NCI-H345 (cell line): Measurements from ENCODE around the gene C3orf20.
A peak's percentile ranks its signal among the peaks of the same experiment; 100 is the strongest.

ENCODE experiments used
- DNase-seq: peaks from one replicate; lab custom pipeline; 2025; lab: John Stamatoyannopoulos, UW

Gene C3orf20

GRCh38 chr3:14775011-14775410 is 100.1 kb downstream of the C3orf20 start:
- no peak for DNase-seq

GRCh38 chr3:14775563-14775962 is 100.6 kb downstream of the C3orf20 start:
- DNase-seq = no peak

DNA sequence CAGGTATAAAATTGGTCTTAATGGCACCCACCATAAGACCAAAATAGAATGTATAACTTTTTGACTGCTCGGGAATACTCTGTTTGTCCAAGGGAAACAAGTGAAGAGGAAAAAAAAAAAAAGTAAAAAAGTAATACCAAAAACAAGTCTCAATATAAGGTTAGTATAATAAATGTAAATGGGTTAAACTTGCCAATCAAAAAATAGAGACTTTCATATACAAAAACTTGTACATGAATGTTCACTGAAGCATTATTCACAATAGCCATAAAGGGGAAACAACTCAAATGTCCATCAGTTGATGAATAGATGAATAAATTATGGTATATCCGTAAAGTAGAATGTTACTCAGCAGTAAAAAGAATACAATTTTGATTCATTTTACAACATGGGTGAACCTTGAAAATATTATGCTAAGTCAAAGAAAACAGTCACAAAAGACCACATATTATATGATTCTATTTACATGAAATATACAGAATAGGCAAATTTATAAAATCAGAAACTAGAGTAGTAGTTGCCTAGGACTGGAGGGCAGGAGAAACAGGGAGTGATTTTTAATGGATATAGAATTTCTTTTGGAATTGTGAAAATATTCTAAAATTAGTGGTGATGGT is 104.2 kb downstream of the C3orf20 start:
- DNase-seq = no peak

DNA sequence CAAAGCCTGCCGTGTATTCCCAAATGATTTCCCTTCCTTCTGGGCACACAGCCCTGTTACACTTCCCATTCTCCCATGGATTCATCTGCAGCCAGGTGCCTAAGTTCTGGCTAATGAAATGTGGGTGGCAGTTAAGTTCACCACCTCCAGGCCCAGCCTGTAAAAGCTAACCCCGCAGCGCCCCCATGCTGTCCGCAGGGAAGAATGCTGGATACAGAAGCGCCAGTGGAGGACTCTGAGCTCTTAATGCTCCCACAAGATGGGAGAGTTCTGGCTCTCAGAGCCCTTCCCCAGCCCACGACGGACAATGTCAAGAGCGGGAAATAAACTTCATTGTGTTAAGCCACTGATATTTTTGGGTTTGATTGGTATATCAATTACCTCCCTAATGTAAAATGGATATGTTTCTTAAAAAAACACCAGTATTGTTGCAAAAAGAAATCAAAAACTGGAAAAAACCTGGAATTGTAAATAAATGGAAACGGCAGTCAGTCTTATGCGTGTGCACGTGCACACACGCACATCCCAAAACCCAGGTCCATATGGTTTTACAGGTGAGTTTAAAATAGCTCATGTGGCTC is 106.1 kb downstream of the C3orf20 start:
- no peak for DNase-seq

GRCh38 chr3:14783480-14784086 is 108.6 kb downstream of the C3orf20 start:
- no peak for DNase-seq

- peak; percentile 42 for DNase-seq
Measured at GRCh38 chr3:14784087-14784681, 109.2 kb downstream of the C3orf20 start.

- no peak for DNase-seq
Measured at GRCh38 chr3:14785207-14786155, 110.5 kb downstream of the C3orf20 start.

- DNase-seq = no peak
Measured at GRCh38 chr3:14786369-14786768, 111.4 kb downstream of the C3orf20 start.

DNA sequence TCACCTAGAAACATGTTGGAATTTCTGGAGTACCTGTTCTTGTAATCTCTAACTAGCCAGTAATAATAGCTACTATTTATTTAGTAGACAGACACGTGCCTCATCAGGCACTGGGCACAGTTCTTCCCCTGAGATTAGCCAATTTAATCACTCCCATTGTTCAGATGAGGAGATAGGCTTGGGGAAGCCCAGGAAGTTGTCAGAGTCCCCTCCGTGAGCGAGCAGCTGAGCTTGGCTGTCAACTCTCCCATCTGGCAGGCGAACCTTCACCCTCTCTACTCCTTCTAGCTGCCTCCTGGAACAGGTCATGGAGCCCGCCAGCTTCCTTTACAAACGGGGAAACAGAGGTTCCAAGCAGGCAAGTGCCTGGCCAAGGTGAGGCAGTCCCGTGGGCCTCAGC is 112.7 kb downstream of the C3orf20 start:
- no peak for DNase-seq

GRCh38 chr3:14788644-14789043 is 113.7 kb downstream of the C3orf20 start:
- DNase-seq = no peak

- DNase-seq = no peak
Measured at GRCh38 chr3:14789221-14789620, 114.3 kb downstream of the C3orf20 start.

DNA sequence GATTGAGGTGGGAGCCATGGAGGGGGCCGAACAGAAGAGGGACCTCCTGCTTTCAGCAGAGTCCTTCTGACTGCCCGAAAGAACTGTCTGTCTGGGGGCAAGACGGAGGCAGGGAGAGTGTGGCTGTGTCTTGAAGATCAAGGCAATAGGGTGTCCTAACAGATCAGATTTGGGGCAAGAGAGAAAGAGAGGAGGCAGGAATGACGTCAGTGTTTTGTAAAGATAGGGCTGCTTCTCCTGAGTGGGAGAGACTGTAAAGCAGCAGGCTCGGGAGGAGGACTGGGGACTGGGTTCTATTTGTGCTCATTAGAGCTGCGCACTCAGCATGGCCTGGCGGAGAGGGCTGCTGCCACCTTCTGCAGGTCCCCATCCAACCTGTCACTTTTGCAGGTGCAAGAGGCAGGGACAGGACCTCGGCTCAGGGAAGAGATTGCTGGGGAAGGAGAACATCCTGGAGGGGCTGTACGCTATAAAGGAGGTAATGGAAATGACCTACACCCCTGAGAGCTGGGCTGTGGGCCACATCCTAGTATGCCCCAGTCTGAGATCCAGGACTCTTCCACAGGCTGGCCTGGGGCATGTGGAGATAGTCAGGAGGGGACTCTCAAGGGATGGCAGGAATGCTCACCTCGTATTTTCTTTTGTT is 114.8 kb downstream of the C3orf20 start:
- no peak for DNase-seq

DNA sequence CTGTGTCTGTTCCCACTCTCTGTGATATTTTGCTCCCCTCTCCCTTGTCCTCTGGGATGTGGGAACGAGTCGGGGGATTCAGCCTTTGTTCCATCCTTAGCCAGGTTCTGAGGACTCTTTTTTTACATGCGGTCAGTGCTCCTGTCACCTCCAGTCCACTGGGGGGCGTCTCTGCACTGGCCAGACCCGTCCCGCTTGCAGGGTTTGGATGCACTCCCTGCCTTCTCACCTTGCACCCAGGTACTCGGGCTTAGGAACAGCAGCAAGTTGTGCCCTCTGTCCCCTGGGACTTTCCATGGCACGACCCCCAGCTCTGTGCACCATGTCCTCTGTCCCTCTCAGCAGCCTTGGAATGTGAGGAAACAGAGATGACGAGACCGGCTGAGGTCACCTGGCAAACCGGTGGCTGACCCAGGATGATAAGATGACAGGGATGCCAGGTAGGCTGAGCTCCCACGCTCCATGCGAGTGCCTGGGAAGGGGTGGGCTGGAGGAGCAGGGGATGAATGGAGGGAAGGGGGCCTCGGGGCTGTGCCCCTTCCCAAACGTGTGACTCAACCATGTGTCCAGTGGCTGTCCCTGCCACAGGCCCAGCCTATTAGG is 116.5 kb downstream of the C3orf20 start:
- DNase-seq = peak; percentile 20

- no peak for DNase-seq
Measured at GRCh38 chr3:14792691-14793121, 117.8 kb downstream of the C3orf20 start.

- DNase-seq = no peak
Measured at GRCh38 chr3:14793126-14793857, 118.4 kb downstream of the C3orf20 start.

- DNase-seq = no peak
Measured at GRCh38 chr3:14793858-14794234, 118.9 kb downstream of the C3orf20 start.

DNA sequence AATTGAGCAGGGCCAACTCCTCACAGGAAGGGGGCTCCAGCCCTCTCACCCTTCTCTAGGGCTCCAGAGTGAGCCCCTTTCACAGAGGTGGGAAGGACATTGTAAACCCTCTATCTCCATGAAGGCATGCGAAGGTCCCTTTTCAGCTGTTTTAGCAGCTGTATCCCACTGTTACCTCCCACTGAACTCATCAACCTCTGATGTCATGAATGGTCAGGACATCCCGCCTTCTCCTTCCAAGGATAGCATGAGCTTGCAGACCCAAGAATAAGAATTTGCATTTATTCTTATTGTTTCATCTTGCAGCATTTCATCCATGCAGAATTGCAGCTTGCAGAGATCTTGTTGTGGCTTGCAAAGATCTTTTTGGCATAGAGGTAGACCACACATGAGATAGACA is 119.5 kb downstream of the C3orf20 start:
- DNase-seq = no peak

DNA sequence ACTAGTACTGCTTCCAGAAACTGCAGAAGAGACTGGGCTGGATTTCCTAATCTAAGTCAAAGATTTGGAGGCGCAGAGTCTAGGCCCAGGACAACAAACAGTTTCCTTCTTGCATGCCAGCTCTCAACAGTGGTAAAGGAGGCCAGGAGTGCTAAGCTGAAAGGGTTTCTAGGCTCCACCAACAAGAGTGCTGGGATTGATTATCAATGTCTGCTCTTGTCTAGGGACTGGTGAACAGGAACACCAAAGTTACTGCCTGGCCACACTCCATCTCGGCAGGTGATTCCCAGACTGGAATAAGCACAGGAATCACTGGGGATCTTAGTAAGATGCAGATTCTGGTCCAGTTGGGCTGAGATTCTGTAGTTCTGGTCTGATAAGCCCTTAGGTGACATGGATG is 121.1 kb downstream of the C3orf20 start:
- no peak for DNase-seq

- no peak for DNase-seq
Measured at GRCh38 chr3:14796403-14797077, 121.6 kb downstream of the C3orf20 start.

DNA sequence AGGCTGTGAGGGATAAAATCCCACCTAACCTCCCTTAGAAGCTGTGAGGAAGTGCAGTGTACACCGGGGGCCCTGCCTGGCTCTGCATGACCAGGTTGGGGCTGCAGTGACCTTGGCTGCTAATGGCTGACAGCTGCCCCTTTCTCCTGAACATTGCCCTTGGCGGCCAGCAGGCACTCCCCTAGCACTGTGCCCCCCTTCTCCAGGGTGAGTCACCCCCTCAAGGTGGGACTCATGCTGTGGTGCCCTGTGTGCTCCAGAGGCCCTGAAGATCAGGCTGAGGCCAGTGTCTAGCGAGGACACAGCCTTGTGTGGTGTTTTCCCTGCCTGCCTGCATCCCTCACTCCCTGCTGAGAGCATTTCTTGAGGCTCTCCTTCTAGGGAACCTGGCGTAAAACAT is 122.8 kb downstream of the C3orf20 start:
- no peak for DNase-seq
